Activated CD8-positive, alpha-beta memory T cell treated with anti-CD3 and anti-CD28 coated beads for 1 hour (primary cell): ENCODE measurements around the gene CFAP299.

ENCODE experiments used
- DNase-seq, 2 donors: peaks; one replicate each; pipeline ENCODE4 v3.0.0-alpha.2; 2020; ENCODE audit warnings: low read depth in 1 of 2; ENCODE audit errors: extremely low read depth in 1 of 2

Gene CFAP299

GRCh38 chr4:80387390-80388283, 52.1 kb downstream of the CFAP299 start:
- DNase-seq: no peak

- DNase-seq: no peak
These were observed 52.7 kb downstream of the CFAP299 start for GRCh38 chr4:80388284-80388607.

- DNase-seq: no peak
These were observed 54.6 kb downstream of the CFAP299 start for GRCh38 chr4:80390178-80390577.

GRCh38 chr4:80393246-80393969, 57.9 kb downstream of the CFAP299 start:
- DNase-seq: no peak

- no peak for DNase-seq
These were observed 58.4 kb downstream of the CFAP299 start for GRCh38 chr4:80393970-80394250.

GRCh38 chr4:80407246-80407645, 71.7 kb downstream of the CFAP299 start:
- DNase-seq: no peak

GRCh38 chr4:80409809-80410208, 74.3 kb downstream of the CFAP299 start:
- no peak for DNase-seq

- DNase-seq: no peak
These were observed 76.8 kb downstream of the CFAP299 start for GRCh38 chr4:80412322-80412721.

- DNase-seq: no peak
These were observed 77.6 kb downstream of the CFAP299 start for GRCh38 chr4:80413086-80413485.

- no peak for DNase-seq
These were observed 81.5 kb downstream of the CFAP299 start for GRCh38 chr4:80417019-80417418.

- DNase-seq: no peak
These were observed 84.4 kb downstream of the CFAP299 start for GRCh38 chr4:80419946-80420345.

- no peak for DNase-seq
These were observed 85.1 kb downstream of the CFAP299 start for GRCh38 chr4:80420638-80421037.

- no peak for DNase-seq
These were observed 87.3 kb downstream of the CFAP299 start for GRCh38 chr4:80422727-80423404.

- DNase-seq: no peak
These were observed 88.2 kb downstream of the CFAP299 start for GRCh38 chr4:80423553-80424224.

GRCh38 chr4:80424225-80424581, 88.7 kb downstream of the CFAP299 start:
- no peak for DNase-seq

GRCh38 chr4:80425124-80426100, 89.9 kb downstream of the CFAP299 start:
- DNase-seq: no peak

- no peak for DNase-seq
These were observed 95.9 kb downstream of the CFAP299 start for GRCh38 chr4:80431203-80431965.

- DNase-seq: no peak
These were observed 98.7 kb downstream of the CFAP299 start for GRCh38 chr4:80434238-80434637.

GRCh38 chr4:80438016-80438415, 102.5 kb downstream of the CFAP299 start:
- DNase-seq: no peak
